ENCODE measurements around the gene SLC26A8. TPM values are rescaled to one million over a fixed set of nuclear protein-coding genes. Genes with fewer than 3 reads are reported as not detected.

The SLC26A8 gene
- total RNA-seq, 1 experiment from 2014 or later: not detected

Other genes with a start within 250 kb of the SLC26A8 start
- not detected in 2 replicates for gene CLPSL2, start 248.0 kb downstream of the SLC26A8 start, total RNA-seq (2014; rRNA removed; shearing (Covaris generic))
- gene CLPSL1, start 243.6 kb downstream of the SLC26A8 start, total RNA-seq (2014; rRNA removed; shearing (Covaris generic)): not detected in 2 replicates
- gene CLPS, start 227.3 kb downstream of the SLC26A8 start, total RNA-seq (2014; rRNA removed; shearing (Covaris generic)): not detected in 2 replicates
- gene LHFPL5, start 219.3 kb downstream of the SLC26A8 start, total RNA-seq (2014; rRNA removed; shearing (Covaris generic)): not detected in 2 replicates
- gene SRPK1, start 103.5 kb downstream of the SLC26A8 start, total RNA-seq (2014; rRNA removed; shearing (Covaris generic)): 118 and 138 TPM in 2 replicates
- 59.6 and 86.7 TPM in 2 replicates for gene MAPK14, start 3.2 kb upstream of the SLC26A8 start, total RNA-seq (2014; rRNA removed; shearing (Covaris generic))
- 1.8 and 4.0 TPM in 2 replicates for gene MAPK13, start 105.9 kb upstream of the SLC26A8 start, total RNA-seq (2014; rRNA removed; shearing (Covaris generic))
- gene BRPF3, start 172.1 kb upstream of the SLC26A8 start, total RNA-seq (2014; rRNA removed; shearing (Covaris generic)): 22.2 and 35.1 TPM in 2 replicates
- 0.05 and 0.27 TPM in 2 replicates for gene PNPLA1, start 245.4 kb upstream of the SLC26A8 start, total RNA-seq (2014; rRNA removed; shearing (Covaris generic))